T-helper 1 cell treated with Interleukin-12 subunit alpha and Interleukin-12 subunit beta and Interleukin-4 antibody, amounts not matched to agents 30 μg/mL and 1 μg/mL, for 36 hours (primary cell): ENCODE results near the gene NRTN.
"Not testable (repeated sequence)": the region's sequence is repeated elsewhere in the genome, so short reads cannot be mapped to it uniquely, and the experiment has no call there.

Experiments used
- H3K27ac Mint-ChIP-seq: one replicate; pipeline ENCODE4 v1.8.0; 2021; ENCODE audit warnings: mild to moderate bottlenecking, mixed read lengths
- H3K27me3 Mint-ChIP-seq: one replicate; pipeline ENCODE4 v1.8.0; 2021; ENCODE audit warnings: low read depth, mixed read lengths
- H3K36me3 Mint-ChIP-seq: one replicate; pipeline ENCODE4 v1.8.0; 2021; ENCODE audit warnings: low read depth, mixed read lengths
- H3K4me1 Mint-ChIP-seq: one replicate; pipeline ENCODE4 v1.8.0; 2021; ENCODE audit warnings: low read depth, mixed read lengths
- H3K4me3 Mint-ChIP-seq: one replicate; pipeline ENCODE4 v1.8.0; 2021; ENCODE audit warnings: mild to moderate bottlenecking, moderate library complexity, mixed read lengths
- H3K9me3 Mint-ChIP-seq: one replicate; pipeline ENCODE4 v1.8.0; 2021; ENCODE audit warnings: mixed read lengths

Gene NRTN

GRCh38 chr19:5804516-5805461 is at the start of gene NRTN:
Gene NRTN, plus strand, starts transcription at chr19:5805067. Its CDS starts 19,099 bp downstream, at chr19:5824166.
- Mint-ChIP-seq H3K4me3 (peak within 1 kb of the TSS; percentile 73), H3K4me1 (peaks cover 18% of the 10 kb centered on the region), H3K9me3 (no peaks in the 10 kb centered on the region), H3K27me3 (peaks cover 36% of the 10 kb centered on the region), H3K27ac (peak within 1 kb of the TSS; percentile 79), H3K36me3 (no peaks in the 10 kb centered on the region)

GRCh38 chr19:5762608-5763217 is 42.2 kb upstream of the NRTN start:
- Mint-ChIP-seq H3K27me3 (no peaks in the 10 kb centered on the region), H3K27ac (no peak overlapping the region), H3K9me3 (no peaks in the 10 kb centered on the region), H3K4me1 (no peaks in the 10 kb centered on the region), H3K4me3 (no peak overlapping the region), H3K36me3 (no peaks in the 10 kb centered on the region)

GRCh38 chr19:5765220-5765619 is 39.6 kb upstream of the NRTN start:
- Mint-ChIP-seq H3K27me3 (no peaks in the 10 kb centered on the region), H3K9me3 (no peaks in the 10 kb centered on the region), H3K36me3 (no peaks in the 10 kb centered on the region), H3K4me3 (no peak overlapping the region), H3K27ac (no peak overlapping the region), H3K4me1 (no peaks in the 10 kb centered on the region)

- H3K9me3 Mint-ChIP-seq = no peaks in the 10 kb centered on the region
- no peak overlapping the region for H3K4me3 Mint-ChIP-seq
- no peaks in the 10 kb centered on the region for H3K27me3 Mint-ChIP-seq
- no peaks in the 10 kb centered on the region for H3K4me1 Mint-ChIP-seq
- no peaks in the 10 kb centered on the region for H3K36me3 Mint-ChIP-seq
- no peak overlapping the region for H3K27ac Mint-ChIP-seq
Observed at GRCh38 chr19:5767949-5768348, 36.9 kb upstream of the NRTN start.

- Mint-ChIP-seq H3K36me3 (no peaks in the 10 kb centered on the region), H3K27ac (no peak overlapping the region), H3K4me1 (no peaks in the 10 kb centered on the region), H3K4me3 (no peak overlapping the region), H3K27me3 (no peaks in the 10 kb centered on the region), H3K9me3 (no peaks in the 10 kb centered on the region)
Observed at GRCh38 chr19:5772416-5772815, 32.5 kb upstream of the NRTN start.

- no peaks in the 10 kb centered on the region for H3K4me1 Mint-ChIP-seq
- no peaks in the 10 kb centered on the region for H3K9me3 Mint-ChIP-seq
- no peak overlapping the region for H3K27ac Mint-ChIP-seq
- no peaks in the 10 kb centered on the region for H3K27me3 Mint-ChIP-seq
- H3K36me3 Mint-ChIP-seq = no peaks in the 10 kb centered on the region
- no peak overlapping the region for H3K4me3 Mint-ChIP-seq
Observed at GRCh38 chr19:5773276-5773675, 31.6 kb upstream of the NRTN start.

GRCh38 chr19:5774921-5775320 is 29.9 kb upstream of the NRTN start:
- no peaks in the 10 kb centered on the region for H3K36me3 Mint-ChIP-seq
- no peak overlapping the region for H3K4me3 Mint-ChIP-seq
- no peaks in the 10 kb centered on the region for H3K4me1 Mint-ChIP-seq
- H3K27me3 Mint-ChIP-seq = no peaks in the 10 kb centered on the region
- no peaks in the 10 kb centered on the region for H3K9me3 Mint-ChIP-seq
- no peak overlapping the region for H3K27ac Mint-ChIP-seq

- no peaks in the 10 kb centered on the region for H3K4me1 Mint-ChIP-seq
- H3K9me3 Mint-ChIP-seq = no peaks in the 10 kb centered on the region
- H3K27ac Mint-ChIP-seq = no peak overlapping the region
- H3K4me3 Mint-ChIP-seq = no peak overlapping the region
- H3K27me3 Mint-ChIP-seq = no peaks in the 10 kb centered on the region
- H3K36me3 Mint-ChIP-seq = no peaks in the 10 kb centered on the region
Observed at GRCh38 chr19:5775668-5776309, 29.1 kb upstream of the NRTN start.

GRCh38 chr19:5778402-5778801 is 26.5 kb upstream of the NRTN start:
- H3K4me3 Mint-ChIP-seq = no peak overlapping the region
- H3K4me1 Mint-ChIP-seq = no peaks in the 10 kb centered on the region
- H3K36me3 Mint-ChIP-seq = no peaks in the 10 kb centered on the region
- no peaks in the 10 kb centered on the region for H3K27me3 Mint-ChIP-seq
- no peak overlapping the region for H3K27ac Mint-ChIP-seq
- no peaks in the 10 kb centered on the region for H3K9me3 Mint-ChIP-seq

GRCh38 chr19:5780916-5781315 is 24.0 kb upstream of the NRTN start:
- H3K27me3 Mint-ChIP-seq, H3K4me3 Mint-ChIP-seq, H3K9me3 Mint-ChIP-seq, H3K27ac Mint-ChIP-seq, H3K4me1 Mint-ChIP-seq, H3K36me3 Mint-ChIP-seq: not testable (repeated sequence)

GRCh38 chr19:5782322-5782721 is 22.5 kb upstream of the NRTN start:
- Mint-ChIP-seq H3K27me3 (no peaks in the 10 kb centered on the region), H3K36me3 (peaks cover 5% of the 10 kb centered on the region), H3K27ac (no peak overlapping the region), H3K9me3 (no peaks in the 10 kb centered on the region), H3K4me1 (no peaks in the 10 kb centered on the region), H3K4me3 (no peak overlapping the region)

GRCh38 chr19:5782945-5783919 is 21.6 kb upstream of the NRTN start:
- peaks cover 9% of the 10 kb centered on the region for H3K36me3 Mint-ChIP-seq
- no peaks in the 10 kb centered on the region for H3K4me1 Mint-ChIP-seq
- H3K27ac Mint-ChIP-seq = no peak overlapping the region
- no peaks in the 10 kb centered on the region for H3K9me3 Mint-ChIP-seq
- no peaks in the 10 kb centered on the region for H3K27me3 Mint-ChIP-seq
- H3K4me3 Mint-ChIP-seq = no peak overlapping the region

- Mint-ChIP-seq H3K9me3 (no peaks in the 10 kb centered on the region), H3K27ac (no peak within 1 kb of the TSS), H3K4me1 (no peaks in the 10 kb centered on the region)
Observed at GRCh38 chr19:5784581-5785147, 20.2 kb upstream of the NRTN start, which contains the start of gene PRR22. Gene PRR22, minus strand, starts transcription at chr19:5784746. Its CDS starts 86 bp downstream, at chr19:5784660.

GRCh38 chr19:5785423-5785822 is 19.4 kb upstream of the NRTN start:
- Mint-ChIP-seq H3K9me3 (no peaks in the 10 kb centered on the region), H3K36me3 (peaks cover 23% of the 10 kb centered on the region), H3K4me1 (peaks cover 5% of the 10 kb centered on the region), H3K27ac (no peak overlapping the region), H3K27me3 (no peaks in the 10 kb centered on the region), H3K4me3 (no peak overlapping the region)

More at GRCh38 chr19:5784581-5785147, 20.2 kb upstream of the NRTN start, which contains the start of gene PRR22:
- Mint-ChIP-seq H3K27me3 (no peaks in the 10 kb centered on the region), H3K4me3 (no peak within 1 kb of the TSS), H3K36me3 (peaks cover 18% of the 10 kb centered on the region)
